GM18498 (cell line): ENCODE data around the gene MDP1.
"Not testable (repeated sequence)": the region's sequence is repeated elsewhere in the genome, so short reads cannot be mapped to it uniquely, and the experiment has no call there.

Experiments used
- ATAC-seq: cut with Tn5 transposase; IDR thresholded peaks from one replicate; pipeline ENCODE4 v1.9.1; 2021; ENCODE audit warnings: mild to moderate bottlenecking, moderate library complexity; ENCODE audit not compliant: unreplicated experiment

MDP1 gene

GRCh38 chr14:24251880-24252288 lies 36.0 kb upstream of the MDP1 start:
- no peak for ATAC-seq

GRCh38 chr14:24250354-24250753 lies 34.5 kb upstream of the MDP1 start:
- ATAC-seq, result no peak

DNA sequence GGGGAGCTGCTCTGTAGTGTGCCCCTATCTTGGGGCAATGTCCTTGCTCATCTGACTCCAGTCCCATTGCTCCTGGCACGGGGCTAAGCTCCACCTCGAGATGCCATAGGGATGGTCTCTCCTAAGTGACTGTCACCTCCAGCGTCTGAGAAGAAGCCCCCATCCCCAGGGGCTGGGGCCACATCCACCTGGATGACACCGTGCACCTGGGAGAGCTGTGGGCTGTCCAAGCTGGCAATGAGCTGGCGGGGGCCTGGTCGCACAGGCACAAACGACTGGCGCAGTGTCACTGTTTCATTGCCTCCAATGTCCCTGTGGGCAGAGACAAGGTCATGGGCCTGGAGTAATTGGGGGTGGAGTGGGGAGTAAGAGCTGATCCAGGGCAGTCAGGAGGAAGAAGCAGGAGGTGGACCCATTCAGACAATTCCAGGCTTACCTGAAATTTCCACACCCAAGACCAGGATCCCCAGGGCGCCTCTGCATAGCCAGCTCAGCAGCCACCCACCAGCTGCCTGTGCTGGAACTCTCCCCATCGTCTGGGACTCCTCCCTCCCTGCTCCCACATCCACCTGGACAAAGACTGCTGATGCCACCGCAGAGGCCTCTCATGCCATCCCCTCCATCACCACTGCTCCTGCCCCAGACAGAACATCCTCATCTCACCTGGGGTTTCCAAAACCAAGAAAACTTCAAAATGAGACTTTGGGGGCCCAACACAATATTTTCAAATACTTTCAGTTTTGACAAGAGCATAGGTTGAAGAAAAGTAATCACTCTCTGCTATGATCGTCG lies 33.6 kb upstream of the MDP1 start:
- no peak for ATAC-seq

DNA sequence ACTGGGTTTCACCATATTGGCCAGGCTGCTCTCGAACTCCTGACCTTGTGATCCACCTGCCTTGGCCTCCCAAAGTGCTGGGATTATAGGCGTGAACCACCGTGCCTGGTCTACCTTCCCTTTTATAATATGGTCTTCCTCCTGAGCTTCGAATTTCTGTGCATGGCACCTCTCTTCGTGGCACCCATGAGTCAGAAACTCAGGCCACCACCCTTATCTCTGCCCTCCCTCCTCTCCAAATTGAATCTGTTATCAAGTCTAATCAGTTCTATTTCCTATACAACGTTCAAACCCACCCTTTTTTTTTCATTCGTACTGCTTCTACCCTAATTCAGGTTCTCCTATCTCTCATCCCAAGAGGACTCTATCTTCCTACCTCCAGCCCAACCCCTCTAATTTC lies 31.6 kb upstream of the MDP1 start:
- ATAC-seq, result no peak

GRCh38 chr14:24246765-24247212 lies 30.9 kb upstream of the MDP1 start:
- peak; percentile 18 for ATAC-seq

DNA sequence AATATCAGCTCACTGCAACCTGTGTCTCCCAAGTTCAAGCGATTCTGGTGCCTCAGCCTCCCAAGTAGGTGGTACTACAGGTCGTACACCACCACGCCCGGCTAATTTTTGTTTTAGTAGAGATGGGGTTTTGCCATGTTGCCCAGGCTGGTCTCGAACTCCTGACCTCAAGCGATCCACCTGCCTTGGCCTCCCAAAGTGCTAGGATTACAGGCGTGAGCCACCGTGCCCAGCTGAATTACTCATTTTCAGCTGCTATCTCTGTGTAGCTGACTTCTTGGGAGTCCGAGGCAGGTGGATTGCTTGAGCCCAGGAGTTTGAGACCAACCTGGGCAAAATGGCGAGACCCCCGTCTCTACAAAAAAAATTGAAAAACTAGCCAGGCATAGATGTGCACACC lies 29.5 kb upstream of the MDP1 start:
- not testable (repeated sequence) for ATAC-seq

DNA sequence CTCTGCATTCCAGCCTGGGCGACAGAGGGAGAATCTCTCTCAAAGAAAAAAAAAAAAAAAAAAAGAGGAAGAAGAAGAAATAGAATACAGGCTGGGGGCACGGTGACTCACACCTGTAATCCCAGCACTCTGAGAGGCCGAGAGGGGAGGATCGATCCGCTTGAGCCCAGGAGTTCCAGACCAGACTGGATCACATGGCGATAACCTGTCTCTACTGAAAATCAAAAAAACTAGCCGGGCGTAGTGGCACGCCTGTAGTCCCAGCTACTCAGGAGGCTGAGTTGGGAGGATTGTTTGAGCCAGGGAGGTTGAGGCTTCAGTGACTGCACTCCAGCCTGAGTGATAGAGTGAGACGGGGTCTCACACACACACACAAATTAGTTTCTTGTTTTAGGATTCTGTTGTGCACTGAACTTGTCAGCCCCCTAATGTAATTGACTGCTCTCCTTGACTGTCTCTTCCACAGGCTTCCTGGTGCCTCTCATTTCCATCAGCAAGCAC lies 27.5 kb upstream of the MDP1 start:
- ATAC-seq, result no peak

- ATAC-seq, result peak; percentile 84
Measured at GRCh38 chr14:24241829-24242443, 26.1 kb upstream of the MDP1 start.

DNA sequence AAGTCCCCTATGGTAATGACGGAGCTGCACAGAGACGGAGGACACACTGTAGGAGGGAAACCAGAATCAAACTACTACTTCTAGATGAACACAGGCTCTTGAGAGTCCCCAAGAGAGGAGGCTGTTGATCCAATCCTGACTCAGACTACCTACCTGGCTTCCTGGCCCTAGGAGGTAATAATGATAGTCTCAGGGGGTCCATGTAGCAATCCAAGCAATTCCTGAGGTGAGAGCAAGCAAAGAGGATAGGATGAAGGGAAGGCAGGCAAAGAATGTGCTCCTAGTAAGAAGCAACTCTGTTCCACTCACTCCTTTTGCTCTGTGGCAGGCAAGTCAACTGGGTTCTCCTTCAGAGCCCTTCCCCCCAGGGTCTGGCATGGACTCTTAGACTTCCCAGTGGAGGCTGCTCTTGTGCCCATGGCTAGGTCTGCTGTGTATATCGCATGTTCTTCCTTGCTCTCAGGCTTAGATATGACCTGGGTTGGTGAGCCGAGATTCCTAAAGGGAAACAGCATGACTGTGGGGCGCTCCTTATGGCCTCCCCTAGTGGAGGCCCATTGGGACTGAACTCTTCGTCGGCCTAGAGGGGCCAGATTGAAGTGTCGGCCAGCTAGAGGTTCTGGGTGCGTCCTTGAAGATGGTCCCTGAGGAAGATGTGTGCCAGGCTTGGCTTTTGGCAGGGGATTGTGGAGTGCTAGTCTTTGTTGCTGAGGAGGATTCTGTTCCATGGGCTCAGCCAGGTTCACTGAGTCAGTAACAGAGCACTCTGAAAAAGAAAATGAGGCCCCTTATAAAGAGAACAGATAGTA lies 24.4 kb upstream of the MDP1 start:
- ATAC-seq, result no peak

GRCh38 chr14:24238527-24239037 lies 22.7 kb upstream of the MDP1 start:
- no peak for ATAC-seq

DNA sequence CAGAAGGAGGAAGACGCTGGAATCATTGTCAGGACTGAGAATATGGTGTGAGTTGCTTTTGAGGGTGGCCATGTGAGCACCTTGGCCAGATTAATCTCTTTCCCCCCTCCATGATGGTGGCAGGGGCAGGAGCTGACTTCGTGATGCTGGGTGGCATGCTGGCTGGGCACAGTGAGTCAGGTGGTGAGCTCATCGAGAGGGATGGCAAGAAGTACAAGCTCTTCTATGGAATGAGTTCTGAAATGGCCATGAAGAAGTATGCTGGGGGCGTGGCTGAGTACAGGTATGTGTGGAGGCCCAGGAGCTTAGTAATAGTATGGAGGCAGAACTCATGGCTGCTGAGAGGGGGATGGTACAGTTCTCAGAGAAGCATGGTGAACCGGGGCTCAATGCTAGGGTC lies 22.3 kb upstream of the MDP1 start:
- ATAC-seq, result no peak

GRCh38 chr14:24237463-24237955 lies 21.6 kb upstream of the MDP1 start:
- ATAC-seq, result no peak

DNA sequence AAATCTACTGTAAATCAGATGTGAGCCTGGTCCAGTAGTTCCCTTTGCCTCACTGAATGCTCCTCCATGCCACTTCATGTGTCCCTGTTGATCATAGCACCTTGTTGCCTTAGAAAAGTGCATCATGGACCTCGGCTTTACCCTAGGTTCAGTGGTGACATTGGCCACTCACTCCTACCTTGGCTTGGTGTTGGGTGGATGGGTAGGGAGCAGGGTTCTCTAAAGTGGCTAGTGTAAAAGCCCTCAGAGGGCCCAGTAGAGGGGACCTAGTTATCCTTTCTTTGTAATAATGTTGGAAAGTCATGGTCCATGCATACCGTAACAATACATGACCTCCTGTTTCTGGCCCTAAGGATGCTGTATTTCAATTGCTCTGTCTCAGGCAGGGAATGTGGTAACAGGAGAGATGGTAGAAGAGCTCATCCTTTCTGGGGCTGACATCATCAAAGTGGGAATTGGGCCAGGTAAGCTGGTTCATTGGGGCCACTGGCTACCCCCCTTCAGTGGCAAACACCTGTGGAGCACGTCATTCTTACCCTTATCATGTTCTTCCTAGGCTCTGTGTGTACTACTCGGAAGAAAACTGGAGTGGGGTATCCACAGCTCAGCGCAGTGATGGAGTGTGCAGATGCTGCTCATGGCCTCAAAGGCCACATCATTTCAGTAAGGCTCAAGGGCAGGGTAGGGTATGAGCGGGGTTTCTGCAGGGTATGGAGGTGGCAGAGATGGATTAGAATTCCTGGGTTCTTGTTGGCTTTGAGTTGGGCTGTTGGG lies 21.0 kb upstream of the MDP1 start:
- no peak for ATAC-seq

GRCh38 chr14:24235804-24236688 lies 20.2 kb upstream of the MDP1 start:
- no peak for ATAC-seq

GRCh38 chr14:24234095-24235005 lies 18.5 kb upstream of the MDP1 start:
- no peak for ATAC-seq

DNA sequence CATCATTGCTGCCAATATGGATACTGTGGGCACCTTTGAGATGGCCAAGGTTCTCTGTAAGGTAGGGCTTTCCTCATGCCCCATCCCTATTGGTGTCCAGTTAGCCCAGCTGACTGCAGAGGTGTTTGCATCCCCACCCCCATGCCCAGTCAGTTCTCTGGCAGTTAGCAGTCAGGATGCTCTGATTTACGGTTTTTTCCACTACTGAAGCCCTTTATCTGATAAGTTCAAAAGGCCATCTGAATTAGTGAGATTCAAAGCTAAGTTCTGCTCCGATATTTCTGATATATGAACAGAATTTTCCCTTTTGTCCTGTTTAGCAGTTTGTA lies 17.6 kb upstream of the MDP1 start:
- ATAC-seq, result no peak

GRCh38 chr14:24232645-24233537 lies 17.0 kb upstream of the MDP1 start, which contains the start of gene GMPR2:
Gene GMPR2, plus strand, starts transcription at chr14:24232929. Its CDS starts 325 bp downstream, at chr14:24233254.
- ATAC-seq, result peak; percentile 59
